HCT116 (cell line): Measurements from ENCODE around the gene GALNT6.

Experiments used
- CTCF ChIP-seq, 3 experiments: fragments of 200-600 bp in 1 of 3; sonication (generic) in 1 of 3; IDR thresholded peaks in 2 of 3; conservative IDR thresholded peaks in 1 of 3; 2 replicates each; pipeline ENCODE4 v1.5.1; 2012 to 2017; ENCODE audit warnings: low read depth in 2 of 3, low read length in 2 of 3, antibody characterized with exemption in 1 of 3, borderline replicate concordance in 1 of 3, control low read depth in 1 of 3, mild to moderate bottlenecking in 1 of 3, mixed read lengths in 1 of 3, mixed run types in 1 of 3, moderate library complexity in 1 of 3; ENCODE audit not compliant: insufficient read depth in 1 of 3
- EZH2 ChIP-seq: fragments of 200-600 bp; sonication (generic); IDR thresholded peaks from 2 replicates; pipeline ENCODE4 v1.6.1; 2017; ENCODE audit warnings: antibody characterized with exemption, mixed run types
- EZH2phosphoT487 ChIP-seq: fragments of 200-600 bp; IDR thresholded peaks from 2 replicates; pipeline ENCODE4 v1.6.1; 2018; ENCODE audit warnings: antibody characterized with exemption, borderline replicate concordance
- POLR2A ChIP-seq: IDR thresholded peaks from 2 replicates; pipeline ENCODE4 v1.7.0; 2011; ENCODE audit warnings: borderline replicate concordance; ENCODE audit not compliant: insufficient read depth, insufficient read length; ENCODE audit errors: extremely low read depth
- RAD21 ChIP-seq: IDR thresholded peaks from 2 replicates; pipeline ENCODE4 v1.6.1; 2012; ENCODE audit warnings: low read depth, mild to moderate bottlenecking
- SIN3A ChIP-seq: IDR thresholded peaks from 2 replicates; pipeline ENCODE4 v1.6.1; 2012; ENCODE audit warnings: low read depth

DNA sequence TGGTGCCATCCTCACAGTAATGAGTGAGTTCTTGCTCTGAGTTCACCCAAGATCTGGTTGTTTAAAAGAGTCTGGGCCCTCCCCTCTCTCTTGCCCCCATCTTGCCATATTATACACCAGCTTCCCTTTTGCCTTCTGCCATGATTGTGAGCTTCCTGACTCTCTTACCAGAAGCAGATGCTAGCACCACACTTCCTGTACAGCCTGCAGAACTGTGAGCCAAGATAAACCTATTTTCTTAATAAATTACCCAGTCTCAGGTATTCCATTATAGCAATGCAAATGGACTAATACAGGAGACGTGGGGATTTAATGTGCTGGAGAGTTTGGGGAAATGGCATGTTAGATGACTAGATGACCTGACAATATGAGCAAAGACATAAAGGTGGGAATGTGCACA is 46.2 kb upstream of the GALNT6 start:
- TF ChIP-seq CTCF (IDR thresholded peaks at IDR 0.05 in 2 of 3, conservative IDR thresholded peaks at IDR 0.05 in 1 of 3; ENCODE audit: borderline replicate concordance in 1 of 3, insufficient read depth in 1 of 3, low read depth in 2 of 3, low read length in 2 of 3) (no peak), EZH2phosphoT487 (no peak), RAD21 (no peak), EZH2 (no peak), SIN3A (no peak), POLR2A (no peak)
